B cell (primary cell): ENCODE data around the gene POLR2J. TPM values are rescaled to one million over a fixed set of nuclear protein-coding genes. Genes with fewer than 3 reads are reported as not detected.
"Not testable (repeated sequence)": the region's sequence is repeated elsewhere in the genome, so short reads cannot be mapped to it uniquely, and the experiment has no call there.

ENCODE experiments used
- ATAC-seq: fragments of 200-7000 bp; cut with Tn5 transposase; one replicate; pipeline ENCODE4 v1.10.0; 2021; ENCODE audit warnings: low read depth, mild to moderate bottlenecking, moderate number of reproducible peaks, moderate library complexity
- CTCF ChIA-PET: fragments of 350-600 bp; sonication (Branson Sonifier 250); formaldehyde crosslinking; loops from one replicate; lab custom pipeline; 2021; ENCODE audit warnings: antibody characterized with exemption, inconsistent platforms; lab: Charles Lee
- POLR2A ChIA-PET: fragments of 350-600 bp; sonication (Branson Sonifier 250); formaldehyde crosslinking; loops from one replicate; lab custom pipeline; 2021; ENCODE audit warnings: antibody characterized with exemption; lab: Charles Lee
- DNase-seq: peaks from one replicate; pipeline ENCODE4 v3.0.0; 2013
- H2AFZ ChIP-seq: 2 replicates; pipeline ENCODE4 v1.6.1; 2012; ENCODE audit warnings: mild to moderate bottlenecking, low read depth, low read length; ENCODE audit not compliant: insufficient read depth, poor library complexity, severe bottlenecking
- H3K27ac ChIP-seq, 2 donors: 1 replicate in 1 of 2; 2 replicates in 1 of 2; pipeline ENCODE4 v1.5.1; 2012 to 2013; ENCODE audit warnings: low read length in 2 of 2, mild to moderate bottlenecking in 2 of 2, moderate library complexity in 1 of 2
- H3K27me3 ChIP-seq, 4 experiments: fragments of 200-600 bp in 1 of 4; sonication (generic) in 1 of 4; replicated peaks in 1 of 4; 1 replicate in 2 of 4; 2 replicates in 2 of 4; pipeline versions ENCODE4 v1.6.1 to v1.7.0; 2013 to 2016; ENCODE audit warnings: low read length in 3 of 4, mild to moderate bottlenecking in 2 of 4, mixed read lengths in 1 of 4, moderate library complexity in 1 of 4; ENCODE audit not compliant: insufficient read depth in 4 of 4, control insufficient read depth in 3 of 4; ENCODE audit errors: control extremely low read depth in 1 of 4
- H3K36me3 ChIP-seq, 2 experiments: replicated peaks in 1 of 2; 1 replicate in 1 of 2; 2 replicates in 1 of 2; pipeline versions ENCODE4 v1.6.1 to v1.7.1; 2013; ENCODE audit warnings: low read length in 1 of 2; ENCODE audit not compliant: insufficient read depth in 2 of 2, control insufficient read depth in 1 of 2; ENCODE audit errors: control extremely low read depth in 1 of 2, extremely low read depth in 1 of 2
- H3K4me1 ChIP-seq, 2 donors: fragments of 200-600 bp in 1 of 2; sonication (generic) in 1 of 2; 1 replicate in 1 of 2; 2 replicates in 1 of 2; pipeline versions ENCODE4 v1.5.1 to v1.6.1; 2013 to 2017; ENCODE audit warnings: low read length in 2 of 2; ENCODE audit not compliant: control insufficient read depth in 2 of 2, insufficient read depth in 2 of 2
- H3K4me2 ChIP-seq: replicated peaks from 2 replicates; pipeline ENCODE3; 2012; ENCODE audit warnings: mild to moderate bottlenecking, low read depth, low read length; ENCODE audit not compliant: poor library complexity, severe bottlenecking
- H3K4me3 ChIP-seq, 5 experiments: fragments of 200-600 bp in 1 of 5; sonication (generic) in 1 of 5; 1 replicate in 3 of 5; 2 replicates in 2 of 5; pipeline versions ENCODE4 v1.5.1 to v1.7.0; 2011 to 2016; ENCODE audit warnings: low read length in 4 of 5, mild to moderate bottlenecking in 4 of 5, low read depth in 2 of 5, control low read depth in 1 of 5, moderate library complexity in 1 of 5; ENCODE audit not compliant: insufficient read depth in 1 of 5; ENCODE audit errors: control extremely low read depth in 1 of 5, extremely low read depth in 1 of 5
- H3K79me2 ChIP-seq: fragments of 200-600 bp; sonication (generic); one replicate; pipeline ENCODE4 v1.6.0; 2016; ENCODE audit warnings: low read length; ENCODE audit not compliant: control insufficient read depth, insufficient read depth
- H3K9ac ChIP-seq: fragments of 200-600 bp; sonication (generic); 2 replicates; pipeline ENCODE4 v1.6.1; 2017; ENCODE audit warnings: mild to moderate bottlenecking, low read length, moderate library complexity
- H3K9me3 ChIP-seq, 3 donors: one replicate each; pipeline versions ENCODE4 v1.6.1 to v1.7.1; 2013; ENCODE audit warnings: low read length in 2 of 3; ENCODE audit not compliant: control insufficient read depth in 2 of 3, insufficient read depth in 1 of 3; ENCODE audit errors: control extremely low read depth in 1 of 3
- H4K20me1 ChIP-seq: 2 replicates; pipeline ENCODE4 v1.6.0; 2012; ENCODE audit warnings: mild to moderate bottlenecking, low read length; ENCODE audit not compliant: insufficient read depth, control insufficient read depth, poor library complexity, severe bottlenecking
- H3K27ac Mint-ChIP-seq: one replicate; pipeline ENCODE4 v1.8.0; 2021; ENCODE audit warnings: mixed read lengths
- H3K27me3 Mint-ChIP-seq: one replicate; pipeline ENCODE4 v1.8.0; 2021; ENCODE audit warnings: mixed read lengths
- H3K4me1 Mint-ChIP-seq: one replicate; pipeline ENCODE4 v1.8.0; 2021; ENCODE audit warnings: mixed read lengths
- H3K4me3 Mint-ChIP-seq: one replicate; pipeline ENCODE4 v1.8.0; 2021; ENCODE audit warnings: mixed read lengths
- H3K9me3 Mint-ChIP-seq: one replicate; pipeline ENCODE4 v1.8.0; 2022; ENCODE audit warnings: mixed read lengths; ENCODE audit not compliant: insufficient read depth
- WGBS: methylation state at CpG from one replicate; pipeline ENCODE4 v1.1.5; 2013; ENCODE audit warnings: missing lambda C conversion rate; ENCODE audit not compliant: insufficient coverage; 5-methylcytosine and 5-hydroxymethylcytosine counted together
- intact Hi-C: fragments of 100-400 bp; cut with micrococcal nuclease; formaldehyde crosslinking; loops from one replicate; pipeline ENCODE4 v1.10.0; 2022
- polyA plus RNA-seq: library from polyadenylated mRNA; depleted of rRNA; stranded (reverse); fragments of >200 nt; gene quantifications from 2 replicates; pipeline ENCODE4 v1.2.3, GENCODE V29; 2012
- total RNA-seq, 2 donors: library from RNA; stranded (reverse); fragments of 120-200 nt in 1 of 2; gene quantifications; 1 replicate in 1 of 2; 2 replicates in 1 of 2; pipeline versions ENCODE4 v1.2.3 to v1.2.4, GENCODE V29; 2013 to 2022

Gene POLR2J
- total and polyA plus RNA-seq, 2 donors (not counting 1 experiment from before 2014, with no cell fraction given): 34.0 to 83.0 TPM

GRCh38 chr7:102479209-102479584 is 475 bp upstream of the POLR2J start:
- H3K4me3 ChIP-seq, DNase-seq, H3K36me3 ChIP-seq, H3K27ac Mint-ChIP-seq, H4K20me1 ChIP-seq, H3K9me3 ChIP-seq, H3K9me3 Mint-ChIP-seq, H3K9ac ChIP-seq, H3K27ac ChIP-seq, H3K4me2 ChIP-seq, H3K4me3 Mint-ChIP-seq, H2AFZ ChIP-seq, H3K79me2 ChIP-seq, H3K27me3 Mint-ChIP-seq, H3K4me1 Mint-ChIP-seq, H3K4me1 ChIP-seq, H3K27me3 ChIP-seq, intact Hi-C loops, CTCF ChIA-PET: not testable (repeated sequence)
- WGBS: no CpG with 5 or more reads among the region's 10 CpGs
- POLR2A ChIA-PET: interaction anchor here (0.7 kb wide), 1 partner anchor 69 kb away, joined by 3 read pairs; no protein-coding TSS in a partner anchor
- ATAC-seq: peak; percentile 9

- CTCF ChIA-PET, H3K9ac ChIP-seq, H3K9me3 Mint-ChIP-seq, DNase-seq, H3K4me1 Mint-ChIP-seq, H3K27ac Mint-ChIP-seq, H3K79me2 ChIP-seq, H3K4me2 ChIP-seq, H3K27me3 Mint-ChIP-seq, POLR2A ChIA-PET, H3K4me3 Mint-ChIP-seq, H3K27ac ChIP-seq, ATAC-seq, H2AFZ ChIP-seq, H3K27me3 ChIP-seq, intact Hi-C loops, H3K4me3 ChIP-seq, H3K4me1 ChIP-seq, H3K9me3 ChIP-seq, H4K20me1 ChIP-seq: not testable (repeated sequence)
- peaks cover 0 to 33% of the 10 kb centered on the region in 2 experiments for H3K36me3 ChIP-seq
- WGBS: no CpG with 5 or more reads among the region's 19 CpGs
Observed at GRCh38 chr7:102474736-102475435, 3.8 kb downstream of the POLR2J start.

DNA sequence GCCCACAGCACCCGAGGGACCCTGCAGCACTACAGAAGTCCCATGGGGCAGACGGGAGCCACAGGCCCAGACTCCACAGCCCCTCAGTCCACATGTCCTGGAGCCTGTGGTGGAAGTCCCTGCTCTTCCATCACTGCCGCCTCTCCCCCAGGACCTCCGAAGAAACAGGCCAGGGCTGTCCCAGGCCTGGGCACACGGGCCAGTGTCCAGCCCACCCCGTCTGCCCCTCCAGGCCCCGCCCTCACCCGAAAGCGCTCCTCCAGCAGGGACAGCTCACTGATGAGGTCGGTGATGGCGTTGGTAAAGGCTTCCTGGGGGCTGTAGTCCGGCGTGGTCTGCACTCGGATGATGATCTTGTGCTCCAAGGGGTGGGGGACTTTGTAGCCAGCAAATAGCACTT is 4.6 kb downstream of the POLR2J start:
- H3K4me1 Mint-ChIP-seq, CTCF ChIA-PET, DNase-seq, H3K9me3 ChIP-seq, ATAC-seq, H4K20me1 ChIP-seq, H3K4me3 ChIP-seq, H3K27ac Mint-ChIP-seq, H3K9ac ChIP-seq, POLR2A ChIA-PET, H3K4me3 Mint-ChIP-seq, H3K27me3 ChIP-seq, H3K27ac ChIP-seq, intact Hi-C loops, H3K4me1 ChIP-seq, H3K9me3 Mint-ChIP-seq, H3K4me2 ChIP-seq, H2AFZ ChIP-seq, H3K79me2 ChIP-seq, H3K27me3 Mint-ChIP-seq: not testable (repeated sequence)
- WGBS: no CpG with 5 or more reads among the region's 14 CpGs
- H3K36me3 ChIP-seq: peaks cover 0 to 35% of the 10 kb centered on the region in 2 experiments
